Measurements from ENCODE around the gene KDM5A.
"Not testable (repeated sequence)": the region's sequence is repeated elsewhere in the genome, so short reads cannot be mapped to it uniquely, and the experiment has no call there.

Gene KDM5A

GRCh38 chr12:370739-371485, 18.2 kb downstream of the KDM5A start:
- H3K4me1 ChIP-seq (ENCODE audit: control insufficient read depth in 1 of 2, insufficient read depth in 2 of 2, low read length in 2 of 2); H3K9me3 ChIP-seq (ENCODE audit: control insufficient read depth in 1 of 2, low read length in 2 of 2); H3K27me3 ChIP-seq (ENCODE audit: low read depth, low read length); H3K4me3 ChIP-seq (ENCODE audit: low read depth in 1 of 2, low read length in 2 of 2); H3K27ac ChIP-seq (ENCODE audit: low read length): not testable (repeated sequence)
- H3K36me3 ChIP-seq (ENCODE audit: control insufficient read depth in 1 of 2, insufficient read depth in 2 of 2, low read length in 2 of 2), result peaks cover 14 to 33% of the 10 kb centered on the region in 2 donors

GRCh38 chr12:367972-368371, 21.1 kb downstream of the KDM5A start:
- no peak overlapping the region for H3K4me3 ChIP-seq (ENCODE audit: low read depth in 1 of 2, low read length in 2 of 2)
- H3K9me3 ChIP-seq (ENCODE audit: control insufficient read depth in 1 of 2, low read length in 2 of 2), result peaks cover 3 to 8% of the 10 kb centered on the region in 2 donors
- H3K27ac ChIP-seq (ENCODE audit: low read length), result no peak overlapping the region
- peaks cover 36 to 54% of the 10 kb centered on the region in 2 donors for H3K36me3 ChIP-seq (ENCODE audit: control insufficient read depth in 1 of 2, insufficient read depth in 2 of 2, low read length in 2 of 2)
- no peaks in the 10 kb centered on the region for H3K27me3 ChIP-seq (ENCODE audit: low read depth, low read length)
- H3K4me1 ChIP-seq (ENCODE audit: control insufficient read depth in 1 of 2, insufficient read depth in 2 of 2, low read length in 2 of 2), result no peaks in the 10 kb centered on the region

- Histone ChIP-seq H3K4me1 (ENCODE audit: control insufficient read depth in 1 of 2, insufficient read depth in 2 of 2, low read length in 2 of 2) (no peaks in the 10 kb centered on the region), H3K9me3 (ENCODE audit: control insufficient read depth in 1 of 2, low read length in 2 of 2) (peaks cover 3 to 8% of the 10 kb centered on the region in 2 donors), H3K36me3 (ENCODE audit: control insufficient read depth in 1 of 2, insufficient read depth in 2 of 2, low read length in 2 of 2) (peaks cover 47 to 65% of the 10 kb centered on the region in 2 donors), H3K27ac (ENCODE audit: low read length) (no peak overlapping the region), H3K27me3 (ENCODE audit: low read depth, low read length) (no peaks in the 10 kb centered on the region), H3K4me3 (ENCODE audit: low read depth in 1 of 2, low read length in 2 of 2) (no peak overlapping the region)
These were observed 22.3 kb downstream of the KDM5A start for GRCh38 chr12:366820-367219.

- no peak overlapping the region for H3K27ac ChIP-seq (ENCODE audit: low read length)
- peaks cover 5% of the 10 kb centered on the region in 2 donors for H3K9me3 ChIP-seq (ENCODE audit: control insufficient read depth in 1 of 2, low read length in 2 of 2)
- H3K36me3 ChIP-seq (ENCODE audit: control insufficient read depth in 1 of 2, insufficient read depth in 2 of 2, low read length in 2 of 2), result peaks cover 63 to 84% of the 10 kb centered on the region in 2 donors
- no peak overlapping the region for H3K4me3 ChIP-seq (ENCODE audit: low read depth in 1 of 2, low read length in 2 of 2)
- H3K4me1 ChIP-seq (ENCODE audit: control insufficient read depth in 1 of 2, insufficient read depth in 2 of 2, low read length in 2 of 2), result no peaks in the 10 kb centered on the region
- no peaks in the 10 kb centered on the region for H3K27me3 ChIP-seq (ENCODE audit: low read depth, low read length)
These were observed 30.0 kb downstream of the KDM5A start for GRCh38 chr12:359091-359490.

GRCh38 chr12:356276-356988, 32.7 kb downstream of the KDM5A start:
- Histone ChIP-seq H3K9me3 (ENCODE audit: control insufficient read depth in 1 of 2, low read length in 2 of 2) (peaks cover 5% of the 10 kb centered on the region in 2 donors), H3K27ac (ENCODE audit: low read length) (no peak overlapping the region), H3K36me3 (ENCODE audit: control insufficient read depth in 1 of 2, insufficient read depth in 2 of 2, low read length in 2 of 2) (peaks cover 49 to 80% of the 10 kb centered on the region in 2 donors), H3K27me3 (ENCODE audit: low read depth, low read length) (no peaks in the 10 kb centered on the region), H3K4me1 (ENCODE audit: control insufficient read depth in 1 of 2, insufficient read depth in 2 of 2, low read length in 2 of 2) (no peaks in the 10 kb centered on the region), H3K4me3 (ENCODE audit: low read depth in 1 of 2, low read length in 2 of 2) (no peak overlapping the region)

- not testable (repeated sequence) for H3K4me1 ChIP-seq (ENCODE audit: control insufficient read depth in 1 of 2, insufficient read depth in 2 of 2, low read length in 2 of 2); H3K27ac ChIP-seq (ENCODE audit: low read length); H3K9me3 ChIP-seq (ENCODE audit: control insufficient read depth in 1 of 2, low read length in 2 of 2); H3K27me3 ChIP-seq (ENCODE audit: low read depth, low read length); H3K4me3 ChIP-seq (ENCODE audit: low read depth in 1 of 2, low read length in 2 of 2)
- H3K36me3 ChIP-seq (ENCODE audit: control insufficient read depth in 1 of 2, insufficient read depth in 2 of 2, low read length in 2 of 2), result peaks cover 37 to 58% of the 10 kb centered on the region in 2 donors
These were observed 37.9 kb downstream of the KDM5A start for GRCh38 chr12:351197-351596.

- H3K36me3 ChIP-seq (ENCODE audit: control insufficient read depth in 1 of 2, insufficient read depth in 2 of 2, low read length in 2 of 2), result peaks cover 23 to 50% of the 10 kb centered on the region in 2 donors
These were observed 39.5 kb downstream of the KDM5A start for GRCh38 chr12:349625-350024.

GRCh38 chr12:343036-343435, 46.1 kb downstream of the KDM5A start:
- not testable (repeated sequence) for H3K27me3 ChIP-seq (ENCODE audit: low read depth, low read length); H3K4me1 ChIP-seq (ENCODE audit: control insufficient read depth in 1 of 2, insufficient read depth in 2 of 2, low read length in 2 of 2); H3K4me3 ChIP-seq (ENCODE audit: low read depth in 1 of 2, low read length in 2 of 2); H3K27ac ChIP-seq (ENCODE audit: low read length); H3K9me3 ChIP-seq (ENCODE audit: control insufficient read depth in 1 of 2, low read length in 2 of 2)
- peaks cover 23 to 30% of the 10 kb centered on the region in 2 donors for H3K36me3 ChIP-seq (ENCODE audit: control insufficient read depth in 1 of 2, insufficient read depth in 2 of 2, low read length in 2 of 2)

More at GRCh38 chr12:349625-350024, 39.5 kb downstream of the KDM5A start:
- H3K27me3 ChIP-seq (ENCODE audit: low read depth, low read length); H3K4me1 ChIP-seq (ENCODE audit: control insufficient read depth in 1 of 2, insufficient read depth in 2 of 2, low read length in 2 of 2); H3K9me3 ChIP-seq (ENCODE audit: control insufficient read depth in 1 of 2, low read length in 2 of 2); H3K27ac ChIP-seq (ENCODE audit: low read length); H3K4me3 ChIP-seq (ENCODE audit: low read depth in 1 of 2, low read length in 2 of 2): not testable (repeated sequence)

GRCh38 chr12:337039-337438, 52.1 kb downstream of the KDM5A start:
- Histone ChIP-seq H3K9me3 (ENCODE audit: control insufficient read depth in 1 of 2, low read length in 2 of 2) (no peaks in the 10 kb centered on the region), H3K4me1 (ENCODE audit: control insufficient read depth in 1 of 2, insufficient read depth in 2 of 2, low read length in 2 of 2) (no peaks in the 10 kb centered on the region), H3K36me3 (ENCODE audit: control insufficient read depth in 1 of 2, insufficient read depth in 2 of 2, low read length in 2 of 2) (peaks cover 40 to 43% of the 10 kb centered on the region in 2 donors), H3K27me3 (ENCODE audit: low read depth, low read length) (no peaks in the 10 kb centered on the region), H3K27ac (ENCODE audit: low read length) (no peak overlapping the region), H3K4me3 (ENCODE audit: low read depth in 1 of 2, low read length in 2 of 2) (no peak overlapping the region)

- Histone ChIP-seq H3K36me3 (ENCODE audit: control insufficient read depth in 1 of 2, insufficient read depth in 2 of 2, low read length in 2 of 2) (peaks cover 40 to 48% of the 10 kb centered on the region in 2 donors), H3K4me3 (ENCODE audit: low read depth in 1 of 2, low read length in 2 of 2) (no peak overlapping the region), H3K27ac (ENCODE audit: low read length) (no peak overlapping the region), H3K4me1 (ENCODE audit: control insufficient read depth in 1 of 2, insufficient read depth in 2 of 2, low read length in 2 of 2) (no peaks in the 10 kb centered on the region), H3K9me3 (ENCODE audit: control insufficient read depth in 1 of 2, low read length in 2 of 2) (no peaks in the 10 kb centered on the region), H3K27me3 (ENCODE audit: low read depth, low read length) (no peaks in the 10 kb centered on the region)
These were observed 55.0 kb downstream of the KDM5A start for GRCh38 chr12:334125-334524.

- Histone ChIP-seq H3K4me1 (ENCODE audit: control insufficient read depth in 1 of 2, insufficient read depth in 2 of 2, low read length in 2 of 2) (no peaks in the 10 kb centered on the region), H3K27me3 (ENCODE audit: low read depth, low read length) (no peaks in the 10 kb centered on the region), H3K36me3 (ENCODE audit: control insufficient read depth in 1 of 2, insufficient read depth in 2 of 2, low read length in 2 of 2) (peaks cover 38 to 45% of the 10 kb centered on the region in 2 donors)
These were observed 56.4 kb downstream of the KDM5A start for GRCh38 chr12:332581-333205.

More at GRCh38 chr12:332581-333205, 56.4 kb downstream of the KDM5A start:
- Histone ChIP-seq H3K27ac (ENCODE audit: low read length) (no peak overlapping the region), H3K9me3 (ENCODE audit: control insufficient read depth in 1 of 2, low read length in 2 of 2) (no peaks in the 10 kb centered on the region), H3K4me3 (ENCODE audit: low read depth in 1 of 2, low read length in 2 of 2) (no peak overlapping the region)

All from muscle layer of duodenum (tissue), 2 donors.